BLaER1 treated with 17β-estradiol and CSF1 and Interleukin-3, amounts not matched to agents 10 nM and 100 nM (cell line): Measurements from ENCODE around the gene ARMC7.
"Not testable (repeated sequence)": the region's sequence is repeated elsewhere in the genome, so short reads cannot be mapped to it uniquely, and the experiment has no call there.

ENCODE experiments used
- H3K27ac ChIP-seq, 11 experiments: shearing (Covaris generic); formaldehyde crosslinking; 2 replicates each; pipeline ENCODE4 v1.8.1; 2022
- H3K27me3 ChIP-seq, 11 experiments: shearing (Covaris generic); formaldehyde crosslinking; 2 replicates each; pipeline ENCODE4 v1.8.1; 2022
- H3K36me3 ChIP-seq, 11 experiments: shearing (Covaris generic); formaldehyde crosslinking; 2 replicates each; pipeline ENCODE4 v1.8.1; 2022
- H3K4me1 ChIP-seq, 10 experiments: shearing (Covaris generic); formaldehyde crosslinking; 2 replicates each; pipeline ENCODE4 v1.8.1; 2022
- H3K4me2 ChIP-seq, 11 experiments: shearing (Covaris generic); formaldehyde crosslinking; 2 replicates each; pipeline ENCODE4 v1.8.1; 2022
- H3K4me3 ChIP-seq, 10 experiments: shearing (Covaris generic); formaldehyde crosslinking; 2 replicates each; pipeline ENCODE4 v1.8.1; 2022
- H3K9ac ChIP-seq, 11 experiments: shearing (Covaris generic); formaldehyde crosslinking; 2 replicates each; pipeline ENCODE4 v1.8.1; 2022
- H3K9me3 ChIP-seq, 11 experiments: shearing (Covaris generic); formaldehyde crosslinking; replicated peaks in 1 of 11; 2 replicates each; pipeline ENCODE4 v1.8.1; 2022
- H4K20me1 ChIP-seq, 11 experiments: shearing (Covaris generic); formaldehyde crosslinking; 2 replicates each; pipeline ENCODE4 v1.8.1; 2022
- Cebpa-rat ChIP-seq, 11 experiments: shearing (Covaris generic); IDR thresholded peaks; 2 replicates each; pipeline ENCODE4 v1.8.1; 2022

The ARMC7 gene

DNA sequence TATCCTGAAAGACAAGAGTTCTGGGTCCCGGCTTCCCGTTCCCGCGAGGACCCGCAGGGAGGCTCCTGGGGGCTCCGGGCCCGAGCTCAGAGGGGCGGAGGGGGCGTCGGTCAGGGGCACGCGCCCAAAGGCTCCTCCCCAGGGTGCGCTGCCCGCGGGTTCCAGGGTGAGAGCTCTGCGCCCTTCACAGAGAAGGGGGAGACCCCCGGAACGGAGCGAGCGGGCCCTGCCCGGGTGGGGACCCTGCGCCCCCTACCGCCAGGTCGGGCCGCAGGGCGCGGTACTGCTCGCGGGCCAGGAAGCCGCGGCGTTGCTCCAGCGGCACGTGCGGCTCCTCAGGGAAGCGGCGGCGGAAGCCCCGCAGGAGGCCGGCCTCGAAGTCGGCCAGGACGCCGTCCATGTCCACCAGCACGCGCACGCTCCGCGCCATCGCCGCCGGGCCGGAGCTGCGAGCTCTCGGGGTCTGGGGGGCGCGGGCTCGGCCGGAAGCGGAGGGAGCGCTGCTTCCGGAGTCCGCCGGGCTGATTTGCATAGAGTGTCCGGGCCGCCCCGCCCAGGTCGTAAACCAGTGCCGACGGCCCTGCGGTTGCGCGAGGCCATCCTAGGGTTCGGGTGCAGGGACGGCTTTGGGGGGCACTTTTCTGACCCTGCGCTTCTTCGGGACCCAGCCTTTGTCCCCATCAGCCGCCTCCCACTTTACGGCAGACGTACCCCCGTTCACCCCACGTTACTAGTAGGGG, 21.7 kb downstream of the ARMC7 start, which contains the start of gene NT5C:
NT5C (minus strand) TSS at position 465 of the 740 bp plus-strand sequence; CDS start at position 430, 35 bp downstream.
- Histone ChIP-seq H3K4me3 (peak within 1 kb of the TSS; percentile 71 to 94 (median 82)), H3K36me3 (peaks cover 32 to 52% (median 43%) of the 10 kb centered on the region in 11 experiments), H3K9ac (peak within 1 kb of the TSS; percentile 89 to 96 (median 92)), H3K27ac (peak within 1 kb of the TSS; percentile 74 to 97 (median 94)), H3K9me3 (no peaks in the 10 kb centered on the region), H4K20me1 (peaks cover 5 to 57% (median 26%) of the 10 kb centered on the region in 11 experiments; a peak in 19 of 22 replicates), H3K4me2 (peak within 1 kb of the TSS; percentile 78 to 95 (median 91)), H3K4me1 (peaks cover 24 to 70% (median 43%) of the 10 kb centered on the region in 10 experiments), H3K27me3 (no peaks in the 10 kb centered on the region)
- no peak for TF ChIP-seq Cebpa-rat (IDR thresholded peaks at IDR 0.05)

DNA sequence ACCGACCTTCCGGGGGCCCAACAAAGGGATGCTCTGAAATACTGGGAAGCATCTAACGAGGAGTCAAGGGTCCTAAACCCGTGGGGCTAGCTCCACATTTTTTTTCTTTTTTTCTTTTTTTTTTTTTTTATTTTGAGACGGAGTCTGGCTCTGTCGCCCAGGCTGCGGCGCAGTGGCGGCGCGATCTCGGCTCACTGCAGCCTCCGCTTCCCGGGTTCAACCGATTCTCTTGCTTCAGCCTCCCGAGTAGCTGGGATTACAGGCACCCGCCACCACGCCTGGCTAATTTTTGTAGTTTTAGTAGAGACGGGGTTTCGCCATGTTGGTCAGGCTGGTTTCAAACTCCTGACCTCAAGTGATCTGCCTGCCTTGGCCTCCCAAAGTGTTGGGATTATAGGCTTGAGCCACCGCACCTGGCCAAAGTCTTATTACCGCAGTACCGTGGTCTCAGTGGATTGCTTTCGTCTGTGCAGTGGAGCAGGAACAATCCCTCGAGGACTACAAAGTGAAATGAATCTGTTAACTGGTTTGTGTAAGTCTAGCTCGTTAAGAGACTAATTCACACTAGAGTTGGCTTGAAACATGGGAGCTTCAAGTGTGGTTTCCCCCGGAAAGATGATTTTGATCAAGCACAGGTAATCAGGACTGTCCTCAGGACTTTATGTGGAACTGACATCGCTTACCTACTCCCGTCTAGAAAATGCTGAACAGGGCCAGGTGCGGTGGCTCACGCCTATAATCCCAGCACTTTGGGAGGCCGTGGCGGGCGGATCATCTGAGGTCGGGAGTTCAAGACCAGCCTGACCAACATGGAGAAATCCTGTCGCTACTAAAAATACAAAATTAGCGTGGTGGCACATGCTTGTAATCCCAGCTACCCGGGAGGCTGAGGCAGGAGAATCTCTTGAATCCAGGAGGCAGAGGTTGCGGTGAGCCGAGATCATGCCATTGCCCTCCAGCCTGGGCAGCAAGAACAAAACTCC, 22.5 kb downstream of the ARMC7 start:
- H3K4me1 ChIP-seq: peaks cover 22 to 62% (median 38%) of the 10 kb centered on the region in 10 experiments

GRCh38 chr17:75133001-75133400, 23.2 kb downstream of the ARMC7 start:
- TF ChIP-seq Cebpa-rat (IDR thresholded peaks at IDR 0.05): no peak
- Histone ChIP-seq H3K9me3 (no peaks in the 10 kb centered on the region), H3K27me3 (no peaks in the 10 kb centered on the region), H3K4me2 (peak overlapping the region; percentile 78 to 95 (median 91); a peak in 18 of 22 replicates), H3K27ac (peak overlapping the region in 6 of 11 experiments; percentile 23 to 94 (median 90); a peak in 9 of 22 replicates), H4K20me1 (peaks cover 5 to 71% (median 31%) of the 10 kb centered on the region in 11 experiments; a peak in 19 of 22 replicates), H3K4me1 (peaks cover 22 to 55% (median 37%) of the 10 kb centered on the region in 10 experiments), H3K36me3 (peaks cover 44 to 68% (median 58%) of the 10 kb centered on the region in 11 experiments), H3K9ac (no peak overlapping the region; a peak in 2 of 22 replicates), H3K4me3 (no peak overlapping the region)

More for the DNA sequence above, 22.5 kb downstream of the ARMC7 start:
- peaks cover 40 to 61% (median 51%) of the 10 kb centered on the region in 11 experiments for H3K36me3 ChIP-seq
- H3K27me3 ChIP-seq, H3K9me3 ChIP-seq: not testable (repeated sequence)
- H3K9ac ChIP-seq: peak overlapping the region; percentile 89 to 96 (median 92)
- H3K4me3 ChIP-seq: peak overlapping the region; percentile 71 to 94 (median 82)
- H3K4me2 ChIP-seq: peak overlapping the region; percentile 78 to 95 (median 91)
- peak overlapping the region; percentile 74 to 97 (median 94) for H3K27ac ChIP-seq
- H4K20me1 ChIP-seq: peaks cover 5 to 65% (median 31%) of the 10 kb centered on the region in 11 experiments; a peak in 19 of 22 replicates

DNA sequence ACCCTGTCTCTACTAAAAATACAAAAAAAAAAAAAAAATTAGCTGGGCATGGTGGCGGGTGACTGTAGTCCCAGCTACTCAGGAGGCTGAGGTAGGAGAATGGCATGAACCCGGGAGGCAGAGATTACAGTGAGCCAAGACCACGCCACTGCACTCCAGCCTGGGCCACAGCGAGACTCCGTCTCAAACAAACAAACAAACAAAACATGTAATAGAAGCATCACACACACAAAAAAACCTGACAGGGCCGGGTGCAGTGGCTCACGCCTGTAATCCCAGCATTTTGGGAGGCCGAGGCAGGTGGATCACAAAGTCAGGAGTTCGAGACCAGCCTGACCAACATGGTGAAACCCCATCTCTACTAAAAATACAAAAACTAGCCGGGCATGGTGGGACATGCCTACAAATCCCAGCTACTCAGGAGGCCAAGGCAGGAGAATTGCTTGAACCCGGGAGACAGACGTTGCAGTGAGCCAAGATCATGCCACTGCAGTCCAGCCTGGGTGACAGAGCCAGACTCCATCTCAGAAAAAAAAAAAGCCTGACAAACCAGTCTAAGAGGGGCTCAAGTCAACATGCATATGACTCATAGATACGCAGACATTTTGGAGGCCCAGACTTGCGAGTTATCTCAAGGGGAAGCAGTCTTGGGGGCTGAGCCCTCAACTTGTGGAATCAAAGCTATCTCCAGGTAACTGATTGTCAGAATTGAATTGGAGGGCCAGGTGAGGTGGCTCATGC, 24.0 kb downstream of the ARMC7 start:
- not testable (repeated sequence) for H3K27me3 ChIP-seq, H3K9ac ChIP-seq, H3K4me3 ChIP-seq, H3K9me3 ChIP-seq
- Histone ChIP-seq H3K36me3 (peaks cover 45 to 69% (median 62%) of the 10 kb centered on the region in 11 experiments), H4K20me1 (peaks cover 5 to 70% (median 27%) of the 10 kb centered on the region in 11 experiments; a peak in 19 of 22 replicates), H3K4me2 (peak overlapping the region in 6 of 11 experiments; percentile 84 to 94 (median 92); a peak in 7 of 22 replicates), H3K27ac (peak overlapping the region in 2 of 11 experiments; percentile 23 to 91; a peak in 1 of 22 replicates), H3K4me1 (peaks cover 22 to 47% (median 34%) of the 10 kb centered on the region in 10 experiments)

- H3K36me3 ChIP-seq: peaks cover 45 to 69% (median 62%) of the 10 kb centered on the region in 11 experiments
- no peak overlapping the region for H3K4me2 ChIP-seq
- H3K4me3 ChIP-seq: no peak overlapping the region
- no peaks in the 10 kb centered on the region for H3K27me3 ChIP-seq
- H3K4me1 ChIP-seq: peaks cover 17 to 34% (median 27%) of the 10 kb centered on the region in 10 experiments
- no peak for TF ChIP-seq Cebpa-rat (IDR thresholded peaks at IDR 0.05)
- H3K27ac ChIP-seq: peak overlapping the region in 2 of 11 experiments; percentile 11 to 14; a peak in 1 of 22 replicates
- H4K20me1 ChIP-seq: peaks cover 1 to 56% (median 13%) of the 10 kb centered on the region in 11 experiments; a peak in 18 of 22 replicates
- H3K9ac ChIP-seq: peak overlapping the region in 2 of 11 experiments; percentile 0 to 8; a peak in 2 of 22 replicates
- no peaks in the 10 kb centered on the region for H3K9me3 ChIP-seq
These were observed 25.7 kb downstream of the ARMC7 start for GRCh38 chr17:75135452-75135851.

- H3K9ac ChIP-seq: peak overlapping the region in 1 of 11 experiments; percentile 0; a peak in 2 of 22 replicates
- TF ChIP-seq Cebpa-rat (IDR thresholded peaks at IDR 0.05): no peak
- no peaks in the 10 kb centered on the region for H3K27me3 ChIP-seq
- peaks cover 0 to 58% (median 13%) of the 10 kb centered on the region in 11 experiments; a peak in 9 of 22 replicates for H4K20me1 ChIP-seq
- H3K4me3 ChIP-seq: no peak overlapping the region
- peak overlapping the region in 1 of 11 experiments; percentile 14; a peak in 1 of 22 replicates for H3K27ac ChIP-seq
- H3K4me1 ChIP-seq: peaks cover 18 to 36% (median 29%) of the 10 kb centered on the region in 10 experiments
- peaks cover 49 to 71% (median 66%) of the 10 kb centered on the region in 11 experiments for H3K36me3 ChIP-seq
- no peaks in the 10 kb centered on the region for H3K9me3 ChIP-seq
- H3K4me2 ChIP-seq: no peak overlapping the region
These were observed 26.2 kb downstream of the ARMC7 start for GRCh38 chr17:75135946-75136345.

- not testable (repeated sequence) for H3K4me2 ChIP-seq, H3K27me3 ChIP-seq, H3K9me3 ChIP-seq, H3K4me3 ChIP-seq, H3K27ac ChIP-seq, H3K9ac ChIP-seq
- peaks cover 59 to 87% (median 82%) of the 10 kb centered on the region in 11 experiments for H3K36me3 ChIP-seq
- H3K4me1 ChIP-seq: peaks cover 13 to 40% (median 31%) of the 10 kb centered on the region in 10 experiments
- peaks cover 0 to 68% (median 20%) of the 10 kb centered on the region in 11 experiments; a peak in 11 of 22 replicates for H4K20me1 ChIP-seq
These were observed 28.0 kb downstream of the ARMC7 start for GRCh38 chr17:75137762-75138161.

GRCh38 chr17:75138519-75138918, 28.8 kb downstream of the ARMC7 start:
- Histone ChIP-seq H4K20me1 (peaks cover 0 to 76% (median 28%) of the 10 kb centered on the region in 11 experiments; a peak in 12 of 22 replicates), H3K36me3 (peaks cover 65 to 94% (median 89%) of the 10 kb centered on the region in 11 experiments), H3K27ac (no peak overlapping the region), H3K4me2 (no peak overlapping the region), H3K9me3 (no peaks in the 10 kb centered on the region), H3K9ac (no peak overlapping the region), H3K4me3 (no peak overlapping the region), H3K4me1 (peaks cover 6 to 40% (median 30%) of the 10 kb centered on the region in 10 experiments; a peak in 19 of 20 replicates), H3K27me3 (no peaks in the 10 kb centered on the region)
- no peak for TF ChIP-seq Cebpa-rat (IDR thresholded peaks at IDR 0.05)
